ENCODE measurements around the gene RHBDD2. TPM values are rescaled to one million over a fixed set of nuclear protein-coding genes. Genes with fewer than 3 reads are reported as not detected.

Gene RHBDD2
- total and polyA plus RNA-seq, 12 donors = 123 to 575 (median 228) TPM

GRCh38 chr7:75913437-75913836 lies 34.6 kb downstream of the RHBDD2 start:
- 95 to 98% (median 96%) methylated on average over 6 of the region's 6 CpGs for WGBS, 4 donors
- H3K4me3 ChIP-seq = no peak overlapping the region
- no peaks in the 10 kb centered on the region for H3K27me3 ChIP-seq
- TF ChIP-seq CTCF (IDR thresholded peaks at IDR 0.05) = no peak
- no peak for TF ChIP-seq POLR2A (IDR thresholded peaks at IDR 0.05)
- H3K9me3 ChIP-seq (replicated peaks in 1 of 3) = no peaks in the 10 kb centered on the region
- no peaks in the 10 kb centered on the region for H3K36me3 ChIP-seq (replicated peaks in 1 of 2)
- peaks cover 24 to 33% of the 10 kb centered on the region in 2 donors for H3K4me1 ChIP-seq (replicated peaks in 1 of 2)
- H3K27ac ChIP-seq = no peak overlapping the region
- no peak for DNase-seq
- intact Hi-C loops (cut with DNase I) = loop anchor here in 1 of 2 donors (10.0 kb wide), 1 partner anchor 81 kb away; the partner anchor contains the start of gene TMEM120A

- Histone ChIP-seq H3K27me3 (no peaks in the 10 kb centered on the region), H3K27ac (peak overlapping the region; percentile 28 to 97 (median 94)), H3K4me3 (peak overlapping the region in 3 of 4 donors; percentile 25 to 84 (median 80)), H3K4me1 (replicated peaks in 1 of 2) (peaks cover 24 to 40% of the 10 kb centered on the region in 2 donors), H3K9me3 (replicated peaks in 1 of 3) (no peaks in the 10 kb centered on the region), H3K36me3 (replicated peaks in 1 of 2) (no peaks in the 10 kb centered on the region)
- WGBS, 4 donors = 26 to 28% (median 28%) methylated on average over 18 of the region's 18 CpGs; no CpG with 5 or more reads in 1 of the 4 donors
- DNase-seq = peak in 4 of 7 donors; percentile 39 to 66 (median 49)
- no peak for TF ChIP-seq POLR2A (IDR thresholded peaks at IDR 0.05)
- TF ChIP-seq CTCF (IDR thresholded peaks at IDR 0.05) = no peak
- intact Hi-C loops (cut with DNase I) = loop anchor here in 1 of 2 donors (10.0 kb wide), 1 partner anchor 81 kb away; the partner anchor contains the start of gene TMEM120A
These were observed 35.4 kb downstream of the RHBDD2 start for GRCh38 chr7:75914169-75914654.

GRCh38 chr7:75914655-75915415 lies 36.0 kb downstream of the RHBDD2 start, which contains the start of gene POR:
Gene POR, plus strand, starts transcription at chr7:75915155. Its CDS starts 38,847 bp downstream, at chr7:75954002.
- WGBS, 4 donors = 0% methylated on average over 35 to 82 of the region's 82 CpGs; no CpG with 5 or more reads in 1 of the 4 donors
- Histone ChIP-seq H3K36me3 (replicated peaks in 1 of 2) (no peaks in the 10 kb centered on the region), H3K4me3 (peak within 1 kb of the TSS in 3 of 4 donors; percentile 80 to 88 (median 84)), H3K9me3 (replicated peaks in 1 of 3) (no peaks in the 10 kb centered on the region), H3K27ac (peak within 1 kb of the TSS; percentile 86 to 97 (median 94)), H3K4me1 (replicated peaks in 1 of 2) (peaks cover 24 to 46% of the 10 kb centered on the region in 2 donors), H3K27me3 (no peaks in the 10 kb centered on the region)
- peak; percentile 94 to 98 (median 96) for DNase-seq
- intact Hi-C loops (cut with DNase I) = loop anchor here (5.0 to 10.0 kb wide), 2 partner anchors 72 to 80 kb away; partner anchors contain the start of gene TMEM120A (in 1 of the 2)
- TF ChIP-seq CTCF (IDR thresholded peaks at IDR 0.05) (peak in 1 of 6 experiments; percentile 46), POLR2A (IDR thresholded peaks at IDR 0.05) (peak; percentile 99 to 100)
